Neural progenitor cell (in vitro differentiated cells): ENCODE measurements around the gene TRAF1. TPM values are rescaled to one million over a fixed set of nuclear protein-coding genes. Genes with fewer than 3 reads are reported as not detected.

Experiments
- DNase-seq: peaks from one replicate; pipeline ENCODE4 v3.0.0-alpha.2; 2016; ENCODE audit warnings: low spot score
- H2AFZ ChIP-seq: fragments of 200-600 bp; sonication (generic); replicated peaks from 2 replicates; pipeline ENCODE4 v1.6.1; 2016; ENCODE audit warnings: antibody characterized with exemption
- H3F3A ChIP-seq: fragments of 200-600 bp; sonication (generic); 2 replicates; pipeline ENCODE4 v1.6.1; 2016; ENCODE audit warnings: antibody characterized with exemption, low read depth
- H3K27ac ChIP-seq: fragments of 200-600 bp; sonication (generic); 2 replicates; pipeline ENCODE4 v1.5.1; 2016; ENCODE audit warnings: mild to moderate bottlenecking
- H3K27me3 ChIP-seq: fragments of 200-600 bp; sonication (generic); 2 replicates; pipeline ENCODE4 v1.6.1; 2016; ENCODE audit warnings: mild to moderate bottlenecking, moderate library complexity
- H3K36me3 ChIP-seq: fragments of 200-600 bp; sonication (generic); 2 replicates; pipeline ENCODE4 v1.5.1; 2016
- H3K4me1 ChIP-seq: fragments of 200-600 bp; sonication (generic); 2 replicates; pipeline ENCODE4 v1.6.1; 2016; ENCODE audit warnings: mixed run types
- H3K4me2 ChIP-seq: fragments of 200-600 bp; sonication (generic); 2 replicates; pipeline ENCODE4 v1.6.1; 2016
- H3K4me3 ChIP-seq: fragments of 200-600 bp; sonication (generic); 2 replicates; pipeline ENCODE4 v1.5.1; 2016
- H3K79me2 ChIP-seq: fragments of 200-600 bp; sonication (generic); 2 replicates; pipeline ENCODE4 v1.6.1; 2016; ENCODE audit warnings: low read depth
- H3K9ac ChIP-seq: fragments of 200-600 bp; sonication (generic); 2 replicates; pipeline ENCODE4 v1.6.1; 2016
- H3K9me3 ChIP-seq: fragments of 200-600 bp; sonication (generic); 2 replicates; pipeline ENCODE4 v1.5.1; 2016; ENCODE audit warnings: low read depth
- H4K20me1 ChIP-seq: fragments of 200-600 bp; sonication (generic); 2 replicates; pipeline ENCODE4 v1.6.1; 2016; ENCODE audit warnings: low read depth
- H3K27ac Mint-ChIP-seq: 3 replicates; pipeline ENCODE4 v1.8.0; 2021; ENCODE audit warnings: mixed read lengths
- H3K27me3 Mint-ChIP-seq: 2 replicates; pipeline ENCODE4 v1.8.0; 2022; ENCODE audit warnings: low read depth, mild to moderate bottlenecking, inconsistent platforms, moderate library complexity, mixed read lengths; ENCODE audit not compliant: insufficient read depth
- H3K36me3 Mint-ChIP-seq: 3 replicates; pipeline ENCODE4 v1.8.0; 2021; ENCODE audit warnings: mixed read lengths
- H3K4me1 Mint-ChIP-seq: 3 replicates; pipeline ENCODE4 v1.8.0; 2021; ENCODE audit warnings: mixed read lengths
- H3K4me3 Mint-ChIP-seq: 3 replicates; pipeline ENCODE4 v1.8.0; 2021; ENCODE audit warnings: mild to moderate bottlenecking, moderate library complexity, mixed read lengths
- H3K9me3 Mint-ChIP-seq: 3 replicates; pipeline ENCODE4 v1.8.0; 2020; ENCODE audit warnings: mixed read lengths
- EZH2 ChIP-seq: fragments of 200-600 bp; sonication (generic); IDR thresholded peaks from 2 replicates; pipeline ENCODE4 v1.6.1; 2017; ENCODE audit warnings: antibody characterized with exemption, mild to moderate bottlenecking, moderate library complexity
- EZH2phosphoT487 ChIP-seq: fragments of 200-600 bp; sonication (generic); IDR thresholded peaks from 2 replicates; pipeline ENCODE4 v1.6.1; 2017; ENCODE audit warnings: antibody characterized with exemption
- total RNA-seq: library from RNA; depleted of rRNA; stranded (reverse); fragments of >200 nt; gene quantifications from 2 replicates; pipeline ENCODE4 v1.2.3, GENCODE V29; 2015; ENCODE audit warnings: low replicate concordance
- TF ChIP-seq, protein P1 (sequence below): fragments of 200-600 bp; sonication (generic); IDR thresholded peaks from 2 replicates; pipeline ENCODE4 v1.5.1; 2017; ENCODE audit warnings: antibody characterized with exemption, mild to moderate bottlenecking

Gene TRAF1
- total RNA-seq, 1 donor from 2014 or later = 3.2 TPM

- no peaks in the 10 kb centered on the region for H3K9me3 Mint-ChIP-seq
- H3K79me2 ChIP-seq = no peaks in the 10 kb centered on the region
- H3K4me3 ChIP-seq = no peak overlapping the region
- no peak overlapping the region for H3K27ac ChIP-seq
- H3K36me3 Mint-ChIP-seq = no peaks in the 10 kb centered on the region
- DNase-seq = no peak
- no peaks in the 10 kb centered on the region for H3K36me3 ChIP-seq
- H3K9me3 ChIP-seq = no peaks in the 10 kb centered on the region
- no peak overlapping the region for H3K4me2 ChIP-seq
- H3K27me3 ChIP-seq = no peaks in the 10 kb centered on the region
- TF ChIP-seq EZH2phosphoT487 (no peak), EZH2 (no peak)
- TF ChIP-seq, protein P1, sequence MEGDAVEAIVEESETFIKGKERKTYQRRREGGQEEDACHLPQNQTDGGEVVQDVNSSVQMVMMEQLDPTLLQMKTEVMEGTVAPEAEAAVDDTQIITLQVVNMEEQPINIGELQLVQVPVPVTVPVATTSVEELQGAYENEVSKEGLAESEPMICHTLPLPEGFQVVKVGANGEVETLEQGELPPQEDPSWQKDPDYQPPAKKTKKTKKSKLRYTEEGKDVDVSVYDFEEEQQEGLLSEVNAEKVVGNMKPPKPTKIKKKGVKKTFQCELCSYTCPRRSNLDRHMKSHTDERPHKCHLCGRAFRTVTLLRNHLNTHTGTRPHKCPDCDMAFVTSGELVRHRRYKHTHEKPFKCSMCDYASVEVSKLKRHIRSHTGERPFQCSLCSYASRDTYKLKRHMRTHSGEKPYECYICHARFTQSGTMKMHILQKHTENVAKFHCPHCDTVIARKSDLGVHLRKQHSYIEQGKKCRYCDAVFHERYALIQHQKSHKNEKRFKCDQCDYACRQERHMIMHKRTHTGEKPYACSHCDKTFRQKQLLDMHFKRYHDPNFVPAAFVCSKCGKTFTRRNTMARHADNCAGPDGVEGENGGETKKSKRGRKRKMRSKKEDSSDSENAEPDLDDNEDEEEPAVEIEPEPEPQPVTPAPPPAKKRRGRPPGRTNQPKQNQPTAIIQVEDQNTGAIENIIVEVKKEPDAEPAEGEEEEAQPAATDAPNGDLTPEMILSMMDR = no peak
- no peak overlapping the region for H3K4me3 Mint-ChIP-seq
- no peaks in the 10 kb centered on the region for H3F3A ChIP-seq
- H4K20me1 ChIP-seq = no peaks in the 10 kb centered on the region
- peaks cover 3% of the 10 kb centered on the region for H3K27me3 Mint-ChIP-seq
- no peak overlapping the region for H3K9ac ChIP-seq
- H3K27ac Mint-ChIP-seq = no peak overlapping the region
- peaks cover 7% of the 10 kb centered on the region for H3K4me1 Mint-ChIP-seq
- H2AFZ ChIP-seq = no peak overlapping the region
- H3K4me1 ChIP-seq = no peaks in the 10 kb centered on the region
These were observed 21.1 kb downstream of the TRAF1 start for GRCh38 chr9:120905315-120906164.

GRCh38 chr9:120904978-120905301, 21.7 kb downstream of the TRAF1 start:
- no peak for DNase-seq
- H3K4me2 ChIP-seq = no peak overlapping the region
- H3K27me3 ChIP-seq = no peaks in the 10 kb centered on the region
- H3K4me1 ChIP-seq = no peaks in the 10 kb centered on the region
- H3F3A ChIP-seq = no peaks in the 10 kb centered on the region
- no peaks in the 10 kb centered on the region for H3K36me3 Mint-ChIP-seq
- no peaks in the 10 kb centered on the region for H4K20me1 ChIP-seq
- no peaks in the 10 kb centered on the region for H3K9me3 ChIP-seq
- H3K4me1 Mint-ChIP-seq = peaks cover 7% of the 10 kb centered on the region
- no peaks in the 10 kb centered on the region for H3K36me3 ChIP-seq
- no peak overlapping the region for H2AFZ ChIP-seq
- no peaks in the 10 kb centered on the region for H3K9me3 Mint-ChIP-seq
- peak overlapping the region; percentile 79 for H3K27ac Mint-ChIP-seq
- no peaks in the 10 kb centered on the region for H3K79me2 ChIP-seq
- no peak overlapping the region for H3K4me3 Mint-ChIP-seq
- H3K27ac ChIP-seq = no peak overlapping the region
- peaks cover 3% of the 10 kb centered on the region for H3K27me3 Mint-ChIP-seq
- H3K9ac ChIP-seq = no peak overlapping the region
- no peak overlapping the region for H3K4me3 ChIP-seq
- TF ChIP-seq EZH2phosphoT487 (no peak), EZH2 (no peak)
- TF ChIP-seq, protein P1 = no peak

GRCh38 chr9:120904061-120904977, 22.3 kb downstream of the TRAF1 start:
- Mint-ChIP-seq H3K9me3 (no peaks in the 10 kb centered on the region), H3K27me3 (peaks cover 3% of the 10 kb centered on the region), H3K4me1 (peaks cover 7% of the 10 kb centered on the region), H3K27ac (peak overlapping the region; percentile 79), H3K4me3 (no peak overlapping the region), H3K36me3 (no peaks in the 10 kb centered on the region)
- Histone ChIP-seq H3F3A (no peaks in the 10 kb centered on the region), H3K79me2 (no peaks in the 10 kb centered on the region), H3K4me1 (no peaks in the 10 kb centered on the region), H3K9me3 (no peaks in the 10 kb centered on the region), H2AFZ (no peak overlapping the region), H3K27ac (no peak overlapping the region), H3K36me3 (no peaks in the 10 kb centered on the region), H3K4me3 (no peak overlapping the region), H3K27me3 (no peaks in the 10 kb centered on the region), H4K20me1 (no peaks in the 10 kb centered on the region), H3K4me2 (no peak overlapping the region), H3K9ac (no peak overlapping the region)
- TF ChIP-seq EZH2phosphoT487 (no peak), EZH2 (no peak)
- TF ChIP-seq, protein P1 = no peak
- DNase-seq = no peak
